NCI-H69 (cell line): Measurements from ENCODE around the gene TRPM6.
"Not testable (repeated sequence)": the region's sequence is repeated elsewhere in the genome, so short reads cannot be mapped to it uniquely, and the experiment has no call there.

ENCODE experiments used
- DNase-seq: peaks from one replicate; lab custom pipeline; 2025; lab: John Stamatoyannopoulos, UW

Gene TRPM6

GRCh38 chr9:74887041-74887980 lies at the start of gene TRPM6:
Gene TRPM6 (minus strand): TSS chr9:74887921. CDS start chr9:74887856, 65 bp downstream.
- DNase-seq, result peak; percentile 92

- no peak for DNase-seq
Measured at GRCh38 chr9:74935008-74935407, 47.3 kb upstream of the TRPM6 start.

- no peak for DNase-seq
Measured at GRCh38 chr9:74921737-74922136, 34.0 kb upstream of the TRPM6 start.

GRCh38 chr9:74920944-74921626 lies 33.4 kb upstream of the TRPM6 start:
- DNase-seq, result no peak

- no peak for DNase-seq
Measured at GRCh38 chr9:74910036-74910435, 22.3 kb upstream of the TRPM6 start.

GRCh38 chr9:74908665-74909064 lies 20.9 kb upstream of the TRPM6 start:
- no peak for DNase-seq

- DNase-seq, result no peak
Measured at GRCh38 chr9:74907085-74907484, 19.4 kb upstream of the TRPM6 start.

- no peak for DNase-seq
Measured at GRCh38 chr9:74901001-74901400, 13.3 kb upstream of the TRPM6 start.

- not testable (repeated sequence) for DNase-seq
Measured at GRCh38 chr9:74888449-74888848, 728 bp upstream of the TRPM6 start.

- DNase-seq, result no peak
Measured at GRCh38 chr9:74887981-74888370, 255 bp upstream of the TRPM6 start.

- DNase-seq, result no peak
Measured at GRCh38 chr9:74876382-74876949, 11.3 kb downstream of the TRPM6 start.

- no peak for DNase-seq
Measured at GRCh38 chr9:74875656-74876055, 12.1 kb downstream of the TRPM6 start.

GRCh38 chr9:74874220-74874619 lies 13.5 kb downstream of the TRPM6 start:
- no peak for DNase-seq

GRCh38 chr9:74872619-74873233 lies 15.0 kb downstream of the TRPM6 start:
- no peak for DNase-seq

- no peak for DNase-seq
Measured at GRCh38 chr9:74867483-74867882, 20.2 kb downstream of the TRPM6 start.

- no peak for DNase-seq
Measured at GRCh38 chr9:74865177-74865576, 22.5 kb downstream of the TRPM6 start.

- no peak for DNase-seq
Measured at GRCh38 chr9:74861773-74862474, 25.8 kb downstream of the TRPM6 start.

GRCh38 chr9:74861071-74861470 lies 26.6 kb downstream of the TRPM6 start:
- DNase-seq, result no peak

GRCh38 chr9:74860247-74860646 lies 27.5 kb downstream of the TRPM6 start:
- DNase-seq, result not testable (repeated sequence)

- no peak for DNase-seq
Measured at GRCh38 chr9:74859786-74860185, 27.9 kb downstream of the TRPM6 start.

GRCh38 chr9:74858751-74859414 lies 28.8 kb downstream of the TRPM6 start:
- no peak for DNase-seq
